Measurements from ENCODE around the gene CHIT1.

DNA sequence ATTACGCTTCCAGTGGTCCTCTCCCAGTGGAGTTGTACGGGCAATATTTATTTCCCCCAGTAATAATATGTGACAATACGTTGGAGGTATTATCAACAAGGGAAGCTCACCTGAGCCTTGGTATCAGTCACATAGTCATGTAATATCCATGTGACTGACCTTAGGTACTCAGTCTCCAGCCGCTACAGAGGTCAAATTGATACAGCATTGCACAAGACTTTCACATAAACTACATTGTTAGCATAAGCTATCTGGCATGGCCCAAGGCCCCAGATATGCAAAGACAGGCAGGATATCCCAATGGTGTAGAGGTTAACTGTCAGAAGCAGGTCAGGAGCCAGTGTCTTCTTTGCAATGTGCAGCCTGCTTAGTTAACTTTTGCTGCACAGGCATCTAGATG, 15.3 kb upstream of the CHIT1 start:
- TF ChIP-seq YY1 (IDR thresholded peaks at IDR 0.05; ENCODE audit: extremely low read depth, insufficient replicate concordance, low read depth, low read length): no peak
- TF ChIP-seq, protein P1, sequence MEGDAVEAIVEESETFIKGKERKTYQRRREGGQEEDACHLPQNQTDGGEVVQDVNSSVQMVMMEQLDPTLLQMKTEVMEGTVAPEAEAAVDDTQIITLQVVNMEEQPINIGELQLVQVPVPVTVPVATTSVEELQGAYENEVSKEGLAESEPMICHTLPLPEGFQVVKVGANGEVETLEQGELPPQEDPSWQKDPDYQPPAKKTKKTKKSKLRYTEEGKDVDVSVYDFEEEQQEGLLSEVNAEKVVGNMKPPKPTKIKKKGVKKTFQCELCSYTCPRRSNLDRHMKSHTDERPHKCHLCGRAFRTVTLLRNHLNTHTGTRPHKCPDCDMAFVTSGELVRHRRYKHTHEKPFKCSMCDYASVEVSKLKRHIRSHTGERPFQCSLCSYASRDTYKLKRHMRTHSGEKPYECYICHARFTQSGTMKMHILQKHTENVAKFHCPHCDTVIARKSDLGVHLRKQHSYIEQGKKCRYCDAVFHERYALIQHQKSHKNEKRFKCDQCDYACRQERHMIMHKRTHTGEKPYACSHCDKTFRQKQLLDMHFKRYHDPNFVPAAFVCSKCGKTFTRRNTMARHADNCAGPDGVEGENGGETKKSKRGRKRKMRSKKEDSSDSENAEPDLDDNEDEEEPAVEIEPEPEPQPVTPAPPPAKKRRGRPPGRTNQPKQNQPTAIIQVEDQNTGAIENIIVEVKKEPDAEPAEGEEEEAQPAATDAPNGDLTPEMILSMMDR (IDR thresholded peaks at IDR 0.05 in 2 of 3, conservative IDR thresholded peaks at IDR 0.05 in 1 of 3; ENCODE audit: borderline replicate concordance in 1 of 3, insufficient read depth in 1 of 3, low read depth in 2 of 3, low read length in 2 of 3): no peak
- TF ChIP-seq, protein P2, sequence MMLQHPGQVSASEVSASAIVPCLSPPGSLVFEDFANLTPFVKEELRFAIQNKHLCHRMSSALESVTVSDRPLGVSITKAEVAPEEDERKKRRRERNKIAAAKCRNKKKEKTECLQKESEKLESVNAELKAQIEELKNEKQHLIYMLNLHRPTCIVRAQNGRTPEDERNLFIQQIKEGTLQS (IDR thresholded peaks at IDR 0.05): no peak
- no peak for TF ChIP-seq POLR2A (IDR thresholded peaks at IDR 0.05; ENCODE audit: borderline replicate concordance, extremely low read depth, insufficient read depth, insufficient read length)
- no peak for TF ChIP-seq EZH2phosphoT487 (IDR thresholded peaks at IDR 0.05; ENCODE audit: borderline replicate concordance)
- no peak for TF ChIP-seq CEBPB (IDR thresholded peaks at IDR 0.05; ENCODE audit: low read depth)
- TF ChIP-seq TCF7L2 (IDR thresholded peaks at IDR 0.05; ENCODE audit: borderline replicate concordance, extremely low read depth, insufficient read depth, insufficient read length): no peak
- no peak for TF ChIP-seq POLR2AphosphoS5 (IDR thresholded peaks at IDR 0.05; ENCODE audit: low read depth, low read length)
- no peak for TF ChIP-seq ZNF274 (IDR thresholded peaks at IDR 0.05; ENCODE audit: low read depth, low read length)
- no peak for TF ChIP-seq RAD21 (IDR thresholded peaks at IDR 0.05; ENCODE audit: low read depth)

Data from HCT116 (cell line).